ENCODE results near the gene SBF2.

DNA sequence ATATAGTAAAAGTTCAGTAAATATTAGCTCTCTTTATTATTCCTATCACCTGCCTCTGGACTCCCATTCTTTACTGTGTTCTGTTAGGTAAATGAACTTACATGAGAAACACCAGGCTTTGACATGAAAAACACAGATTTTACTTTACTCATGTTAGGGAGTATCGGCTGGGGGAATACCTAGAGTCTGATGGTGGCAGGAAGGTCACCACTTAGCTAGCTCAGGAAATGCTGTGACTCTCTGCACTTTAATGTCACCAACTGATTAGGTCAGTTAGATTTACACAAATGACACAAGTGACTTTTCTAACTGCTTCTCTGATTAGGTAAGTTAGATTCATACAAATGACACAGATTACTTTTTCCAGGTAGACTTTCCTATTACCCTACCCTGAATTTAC lies 405.1 kb downstream of the SBF2 start:
- TF ChIP-seq, protein P1, sequence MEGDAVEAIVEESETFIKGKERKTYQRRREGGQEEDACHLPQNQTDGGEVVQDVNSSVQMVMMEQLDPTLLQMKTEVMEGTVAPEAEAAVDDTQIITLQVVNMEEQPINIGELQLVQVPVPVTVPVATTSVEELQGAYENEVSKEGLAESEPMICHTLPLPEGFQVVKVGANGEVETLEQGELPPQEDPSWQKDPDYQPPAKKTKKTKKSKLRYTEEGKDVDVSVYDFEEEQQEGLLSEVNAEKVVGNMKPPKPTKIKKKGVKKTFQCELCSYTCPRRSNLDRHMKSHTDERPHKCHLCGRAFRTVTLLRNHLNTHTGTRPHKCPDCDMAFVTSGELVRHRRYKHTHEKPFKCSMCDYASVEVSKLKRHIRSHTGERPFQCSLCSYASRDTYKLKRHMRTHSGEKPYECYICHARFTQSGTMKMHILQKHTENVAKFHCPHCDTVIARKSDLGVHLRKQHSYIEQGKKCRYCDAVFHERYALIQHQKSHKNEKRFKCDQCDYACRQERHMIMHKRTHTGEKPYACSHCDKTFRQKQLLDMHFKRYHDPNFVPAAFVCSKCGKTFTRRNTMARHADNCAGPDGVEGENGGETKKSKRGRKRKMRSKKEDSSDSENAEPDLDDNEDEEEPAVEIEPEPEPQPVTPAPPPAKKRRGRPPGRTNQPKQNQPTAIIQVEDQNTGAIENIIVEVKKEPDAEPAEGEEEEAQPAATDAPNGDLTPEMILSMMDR (IDR thresholded peaks at IDR 0.05; ENCODE audit: low read length), result no peak
- no peak for TF ChIP-seq EZH2 (IDR thresholded peaks at IDR 0.05; ENCODE audit: borderline replicate concordance, low read length)

Data from OCI-LY1 (cell line).